HTR-8/SVneo (cell line): Measurements from ENCODE around the gene MVK.

ENCODE experiments used
- DNase-seq: peaks from one replicate; pipeline ENCODE4 v3.0.0; 2011; ENCODE audit warnings: low spot score, mixed read lengths; ENCODE audit not compliant: insufficient read length
- FAIRE-seq: peaks from 2 replicates; lab custom pipeline; 2011; peaks lifted over from hg19 to GRCh38; lab: Jason Lieb, UNC

The MVK gene

DNA sequence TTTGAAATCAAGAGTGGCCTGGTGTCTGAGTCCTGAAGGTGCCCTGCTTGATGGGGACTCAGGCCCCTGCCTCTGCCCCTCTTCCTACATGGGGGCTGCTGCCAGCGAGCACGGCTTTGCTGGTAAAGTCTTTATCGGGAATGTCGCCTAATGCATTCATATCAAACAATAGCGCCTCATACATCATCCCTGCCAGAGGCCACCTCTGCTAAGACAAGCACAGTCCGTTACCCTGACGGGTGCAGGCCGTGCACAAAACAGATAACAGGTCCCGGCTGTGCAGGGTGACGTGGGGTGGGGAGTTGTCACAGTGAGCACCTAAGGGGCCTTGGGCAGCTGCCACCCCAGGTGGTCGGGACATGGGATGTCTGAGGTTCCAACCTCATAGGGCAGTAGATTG lies 71.6 kb downstream of the MVK start:
- no peak for FAIRE-seq
- DNase-seq: no peak

GRCh38 chr12:109645708-109646107 lies 72.1 kb downstream of the MVK start:
- DNase-seq (no peak), FAIRE-seq (no peak)
